Liver (tissue), 9 donors: ENCODE results near the gene RPTOR. TPM values are rescaled to one million over a fixed set of nuclear protein-coding genes. Genes with fewer than 3 reads are reported as not detected.

Source experiments
- DNase-seq: peaks from one replicate; pipeline ENCODE4 v3.0.0-alpha.2; 2017; ENCODE audit warnings: low spot score
- H3K27ac ChIP-seq, 2 donors: one replicate each; pipeline ENCODE4 v1.7.0; 2013; ENCODE audit warnings: inconsistent platforms in 2 of 2, low read length in 2 of 2, control low read depth in 1 of 2, low read depth in 1 of 2, mild to moderate bottlenecking in 1 of 2
- H3K27me3 ChIP-seq, 4 donors: one replicate each; pipeline versions ENCODE4 v1.6.1 to v1.7.0; 2013; ENCODE audit warnings: low read length in 3 of 4, inconsistent platforms in 1 of 4, mild to moderate bottlenecking in 1 of 4, moderate library complexity in 1 of 4; ENCODE audit not compliant: control insufficient read depth in 4 of 4, insufficient read depth in 4 of 4
- H3K36me3 ChIP-seq, 4 donors: one replicate each; pipeline versions ENCODE4 v1.6.1 to v1.7.0; 2013; ENCODE audit warnings: low read length in 3 of 4, mild to moderate bottlenecking in 3 of 4, low read depth in 1 of 4, moderate library complexity in 1 of 4; ENCODE audit not compliant: control insufficient read depth in 4 of 4, insufficient read depth in 3 of 4
- H3K4me1 ChIP-seq, 4 donors: one replicate each; pipeline versions ENCODE4 v1.6.1 to v1.7.0; 2013; ENCODE audit warnings: low read length in 3 of 4, mild to moderate bottlenecking in 3 of 4, moderate library complexity in 1 of 4; ENCODE audit not compliant: control insufficient read depth in 4 of 4, insufficient read depth in 4 of 4
- H3K4me3 ChIP-seq, 3 donors: one replicate each; pipeline versions ENCODE4 v1.6.1 to v1.7.0; 2013; ENCODE audit warnings: low read length in 3 of 3, control low read depth in 1 of 3, low read depth in 1 of 3, mild to moderate bottlenecking in 1 of 3
- H3K9ac ChIP-seq, 2 donors: one replicate each; pipeline ENCODE4 v1.7.0; 2013; ENCODE audit warnings: low read length in 2 of 2, mild to moderate bottlenecking in 2 of 2, moderate library complexity in 2 of 2, control low read depth in 1 of 2, low read depth in 1 of 2
- H3K9me3 ChIP-seq, 4 donors: one replicate each; pipeline versions ENCODE4 v1.6.1 to v1.7.0; 2013; ENCODE audit warnings: low read length in 3 of 4; ENCODE audit not compliant: control insufficient read depth in 4 of 4
- CTCF ChIP-seq: fragments of 150-350 bp; IDR thresholded peaks from 2 replicates; pipeline ENCODE4 v1.5.1; 2017; ENCODE audit warnings: improper control_type of control experiment, low read depth, low read length; ENCODE audit not compliant: missing input control
- FOXA2 ChIP-seq: IDR thresholded peaks from 2 replicates; pipeline ENCODE4 v1.6.1; 2016; ENCODE audit warnings: antibody characterized with exemption
- GABPA ChIP-seq, 2 donors: IDR thresholded peaks in 1 of 2; conservative IDR thresholded peaks in 1 of 2; 2 replicates each; pipeline ENCODE4 v1.6.1; 2016; ENCODE audit warnings: antibody characterized with exemption in 2 of 2, mild to moderate bottlenecking in 1 of 2, moderate library complexity in 1 of 2
- HNF4A ChIP-seq, 2 donors: conservative IDR thresholded peaks; 2 replicates each; pipeline ENCODE4 v1.6.1; 2016; ENCODE audit warnings: antibody characterized with exemption in 2 of 2, mild to moderate bottlenecking in 2 of 2
- HNF4G ChIP-seq: IDR thresholded peaks from 2 replicates; pipeline ENCODE4 v1.6.1; 2016; ENCODE audit warnings: antibody characterized with exemption
- NR2F2 ChIP-seq: IDR thresholded peaks from 2 replicates; pipeline ENCODE4 v1.6.1; 2016; ENCODE audit warnings: antibody characterized with exemption
- RAD21 ChIP-seq, 2 donors: IDR thresholded peaks; 2 replicates each; pipeline ENCODE4 v1.6.1; 2016; ENCODE audit warnings: antibody characterized with exemption in 2 of 2, mild to moderate bottlenecking in 2 of 2
- REST ChIP-seq: IDR thresholded peaks from 2 replicates; pipeline ENCODE4 v1.6.1; 2016; ENCODE audit warnings: antibody characterized with exemption, mild to moderate bottlenecking
- RXRA ChIP-seq, 2 donors: IDR thresholded peaks; 2 replicates each; pipeline ENCODE4 v1.6.1; 2017 to 2018; ENCODE audit warnings: antibody characterized with exemption in 2 of 2, mild to moderate bottlenecking in 1 of 2
- SP1 ChIP-seq: IDR thresholded peaks from 2 replicates; pipeline ENCODE4 v1.6.1; 2018; ENCODE audit warnings: antibody characterized with exemption, mild to moderate bottlenecking
- TAF1 ChIP-seq: conservative IDR thresholded peaks from 2 replicates; pipeline ENCODE4 v1.6.1; 2016; ENCODE audit warnings: antibody characterized with exemption, mild to moderate bottlenecking
- YY1 ChIP-seq: IDR thresholded peaks from 2 replicates; pipeline ENCODE4 v1.6.1; 2016; ENCODE audit warnings: antibody characterized with exemption, mild to moderate bottlenecking
- WGBS: extraction: QIAGEN DNeasy Blood & Tissue Kit; methylation state at CpG from one replicate; pipeline ENCODE4 v1.1.7; 2013; 5-methylcytosine and 5-hydroxymethylcytosine counted together
- polyA plus RNA-seq, 2 donors: library from polyadenylated mRNA; stranded (reverse) in 1 of 2; unstranded in 1 of 2; fragments of 200-250 nt in 1 of 2; fragments of >200 nt in 1 of 2; fragmentation: Nextera tagmentation in 1 of 2; extraction: Ambion mirVana in 1 of 2; gene quantifications; one replicate each; pipeline versions ENCODE4 v1.2.1 to v1.2.3, GENCODE V29; 2013 to 2015
- total RNA-seq, 2 donors: library from RNA; depleted of rRNA; stranded (reverse); fragments of >200 nt; gene quantifications; one replicate each; pipeline ENCODE4 v1.2.3, GENCODE V29; 2014
- TF ChIP-seq, protein P1 (sequence below): IDR thresholded peaks from 2 replicates; pipeline ENCODE4 v1.6.1; 2016; ENCODE audit warnings: antibody characterized with exemption
- TF ChIP-seq, protein P2 (sequence below): IDR thresholded peaks from 2 replicates; pipeline ENCODE4 v1.6.1; 2016; ENCODE audit warnings: antibody characterized with exemption
- donor health status: healthy.
- donor health status: healthy.
- donor health status: healthy.
- donor health status: healthy.
- donor health status: healthy.

Gene RPTOR
- total and polyA plus RNA-seq, 4 donors, result 4.8 to 25.4 (median 11.6) TPM

GRCh38 chr17:80644536-80644935 lies 99.9 kb downstream of the RPTOR start:
- H3K9ac ChIP-seq, result no peak overlapping the region
- no peak overlapping the region for H3K27ac ChIP-seq
- DNase-seq, result no peak
- H3K4me3 ChIP-seq, result no peak overlapping the region
- H3K27me3 ChIP-seq, result no peaks in the 10 kb centered on the region
- no peaks in the 10 kb centered on the region for H3K9me3 ChIP-seq
- WGBS, result 97% methylated on average over 3 of the region's 3 CpGs
- H3K4me1 ChIP-seq, result no peaks in the 10 kb centered on the region
- TF ChIP-seq TAF1 (no peak), NR2F2 (no peak), HNF4A (conservative IDR thresholded peaks at IDR 0.05) (no peak), CTCF (no peak), RXRA (IDR thresholded peaks at IDR 0.05) (no peak), RAD21 (IDR thresholded peaks at IDR 0.05) (no peak), SP1 (no peak), FOXA2 (no peak), GABPA (IDR thresholded peaks at IDR 0.05 in 1 of 2, conservative IDR thresholded peaks at IDR 0.05 in 1 of 2) (no peak)
- TF ChIP-seq, protein P1, sequence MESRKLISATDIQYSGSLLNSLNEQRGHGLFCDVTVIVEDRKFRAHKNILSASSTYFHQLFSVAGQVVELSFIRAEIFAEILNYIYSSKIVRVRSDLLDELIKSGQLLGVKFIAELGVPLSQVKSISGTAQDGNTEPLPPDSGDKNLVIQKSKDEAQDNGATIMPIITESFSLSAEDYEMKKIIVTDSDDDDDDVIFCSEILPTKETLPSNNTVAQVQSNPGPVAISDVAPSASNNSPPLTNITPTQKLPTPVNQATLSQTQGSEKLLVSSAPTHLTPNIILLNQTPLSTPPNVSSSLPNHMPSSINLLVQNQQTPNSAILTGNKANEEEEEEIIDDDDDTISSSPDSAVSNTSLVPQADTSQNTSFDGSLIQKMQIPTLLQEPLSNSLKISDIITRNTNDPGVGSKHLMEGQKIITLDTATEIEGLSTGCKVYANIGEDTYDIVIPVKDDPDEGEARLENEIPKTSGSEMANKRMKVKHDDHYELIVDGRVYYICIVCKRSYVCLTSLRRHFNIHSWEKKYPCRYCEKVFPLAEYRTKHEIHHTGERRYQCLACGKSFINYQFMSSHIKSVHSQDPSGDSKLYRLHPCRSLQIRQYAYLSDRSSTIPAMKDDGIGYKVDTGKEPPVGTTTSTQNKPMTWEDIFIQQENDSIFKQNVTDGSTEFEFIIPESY, result no peak
- TF ChIP-seq, protein P2, sequence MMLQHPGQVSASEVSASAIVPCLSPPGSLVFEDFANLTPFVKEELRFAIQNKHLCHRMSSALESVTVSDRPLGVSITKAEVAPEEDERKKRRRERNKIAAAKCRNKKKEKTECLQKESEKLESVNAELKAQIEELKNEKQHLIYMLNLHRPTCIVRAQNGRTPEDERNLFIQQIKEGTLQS, result no peak
- H3K36me3 ChIP-seq, result peaks cover 0 to 3% (median 1%) of the 10 kb centered on the region in 4 donors

DNA sequence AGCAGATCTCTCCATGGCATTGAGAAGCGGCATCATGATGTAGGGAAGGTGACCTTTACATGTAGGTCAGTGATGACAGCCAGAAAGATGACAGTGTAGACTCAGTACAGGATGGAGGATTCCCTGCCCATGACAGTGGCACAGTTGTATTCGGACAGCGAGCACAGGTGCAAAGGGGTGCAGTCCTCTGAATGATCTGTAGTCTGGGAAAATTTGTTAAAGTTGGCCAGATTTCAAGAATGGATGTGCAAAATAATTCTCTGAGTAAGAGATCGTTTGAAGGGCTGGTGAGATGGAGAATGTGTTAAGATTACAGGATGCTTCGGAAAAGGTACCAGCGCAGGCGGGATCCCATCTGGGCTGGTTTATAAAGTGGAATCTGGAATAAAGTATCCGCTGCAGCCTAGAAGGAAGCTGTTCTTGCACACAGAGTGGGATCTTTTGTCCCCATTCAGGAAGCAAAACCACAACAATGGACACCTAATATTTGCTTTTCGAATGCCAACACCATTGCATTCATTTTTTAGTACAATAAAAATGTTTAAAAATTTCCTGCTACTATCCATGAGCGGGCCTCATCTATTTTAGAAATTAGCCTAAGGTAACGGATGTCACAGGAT lies 101.2 kb downstream of the RPTOR start:
- Histone ChIP-seq H3K9ac (no peak overlapping the region), H3K36me3 (peaks cover 0 to 3% (median 1%) of the 10 kb centered on the region in 4 donors), H3K9me3 (no peaks in the 10 kb centered on the region), H3K27me3 (no peaks in the 10 kb centered on the region), H3K4me3 (no peak overlapping the region), H3K4me1 (no peaks in the 10 kb centered on the region), H3K27ac (no peak overlapping the region)
- 97% methylated on average over 11 of the region's 11 CpGs for WGBS
- no peak for DNase-seq
- TF ChIP-seq HNF4G (no peak), SP1 (no peak)

DNA sequence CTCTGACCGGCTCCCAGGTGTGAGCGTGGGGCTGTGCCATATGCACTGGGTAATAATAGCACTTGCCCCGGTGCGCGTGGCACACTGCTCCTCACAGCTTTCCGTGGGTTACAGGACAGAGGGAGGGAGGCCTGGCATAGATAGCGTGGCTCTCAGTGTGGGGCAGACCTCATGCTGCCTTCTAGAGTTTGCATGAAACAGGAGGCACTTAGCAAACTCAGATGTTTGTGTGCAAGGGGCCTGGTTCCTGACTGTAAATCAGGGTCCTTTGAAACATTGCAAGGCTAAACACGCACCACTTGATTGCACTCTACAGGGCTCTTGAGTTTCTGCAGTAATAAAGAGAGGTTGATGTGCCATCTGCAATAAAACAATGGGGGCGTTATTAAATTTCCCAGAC lies 101.7 kb downstream of the RPTOR start:
- DNase-seq, result no peak
- TF ChIP-seq GABPA (IDR thresholded peaks at IDR 0.05 in 1 of 2, conservative IDR thresholded peaks at IDR 0.05 in 1 of 2), result no peak
- TF ChIP-seq TAF1, result no peak
- no peak for TF ChIP-seq YY1
- no peak for TF ChIP-seq HNF4G
- no peak for TF ChIP-seq NR2F2
- TF ChIP-seq, protein P2, result no peak
- TF ChIP-seq REST, result no peak
- no peaks in the 10 kb centered on the region for H3K27me3 ChIP-seq
- H3K36me3 ChIP-seq, result peaks cover 0 to 3% (median 1%) of the 10 kb centered on the region in 4 donors
- H3K9ac ChIP-seq, result no peak overlapping the region
- H3K4me3 ChIP-seq, result no peak overlapping the region
- 96% methylated on average over 9 of the region's 9 CpGs for WGBS
- H3K27ac ChIP-seq, result no peak overlapping the region
- no peaks in the 10 kb centered on the region for H3K4me1 ChIP-seq
- no peaks in the 10 kb centered on the region for H3K9me3 ChIP-seq
